SK-N-SH treated with all-trans-retinoic acid at 6 μM for 48 hours (cell line): ENCODE data around the gene MAP3K14.

ENCODE experiments used
- ARNTL ChIP-seq: fragments of 450-650 bp; formaldehyde crosslinking; IDR thresholded peaks from 2 replicates; pipeline ENCODE4 v1.5.0; 2020; ENCODE audit warnings: low read depth, mild to moderate bottlenecking, moderate library complexity, borderline replicate concordance
- CSDC2 ChIP-seq: fragments of 250-450 bp; sonication (Bioruptor Pico); IDR thresholded peaks from 2 replicates; pipeline ENCODE4 v1.5.0; 2020; ENCODE audit warnings: mild to moderate bottlenecking, moderate library complexity
- CSRNP3 ChIP-seq: fragments of 250-450 bp; sonication (Bioruptor Pico); IDR thresholded peaks from 2 replicates; pipeline ENCODE4 v1.5.1; 2021; ENCODE audit warnings: mild to moderate bottlenecking, moderate library complexity
- GLIS3 ChIP-seq: fragments of 250-450 bp; sonication (Bioruptor Pico); IDR thresholded peaks from 2 replicates; pipeline ENCODE4 v1.5.0; 2020; ENCODE audit warnings: mild to moderate bottlenecking, moderate library complexity
- OSR1 ChIP-seq: fragments of 250-450 bp; sonication (Bioruptor Pico); IDR thresholded peaks from 2 replicates; pipeline ENCODE4 v1.8.0; 2022; ENCODE audit warnings: moderate library complexity, mild to moderate bottlenecking, inconsistent platforms
- PATZ1 ChIP-seq: fragments of 250-450 bp; sonication (Bioruptor Pico); IDR thresholded peaks from 2 replicates; pipeline ENCODE4 v1.8.0; 2020; ENCODE audit warnings: mild to moderate bottlenecking, moderate library complexity, borderline replicate concordance
- RARB ChIP-seq: fragments of 250-450 bp; sonication (Bioruptor Pico); IDR thresholded peaks from 2 replicates; pipeline ENCODE4 v1.8.0; 2021; ENCODE audit warnings: mild to moderate bottlenecking, moderate library complexity
- TOX ChIP-seq: fragments of 250-450 bp; sonication (Bioruptor Pico); IDR thresholded peaks from 2 replicates; pipeline ENCODE4 v1.8.0; 2021; ENCODE audit warnings: mild to moderate bottlenecking, moderate library complexity, borderline replicate concordance
- ZFP30 ChIP-seq: fragments of 450-650 bp; formaldehyde crosslinking; IDR thresholded peaks from 2 replicates; pipeline ENCODE4 v1.5.0; 2022; ENCODE audit warnings: mild to moderate bottlenecking, moderate library complexity
- ZNF70 ChIP-seq: fragments of 450-650 bp; formaldehyde crosslinking; IDR thresholded peaks from 2 replicates; pipeline ENCODE4 v1.5.0; 2020; ENCODE audit warnings: mild to moderate bottlenecking, moderate library complexity

GRCh38 chr17:45320349-45320930, 3.6 kb upstream of the MAP3K14 start:
- TF ChIP-seq TOX (CRISPR knock-in tag) (no peak), OSR1 (CRISPR knock-in tag) (no peak), PATZ1 (CRISPR knock-in tag) (no peak), ARNTL (no peak), CSRNP3 (CRISPR knock-in tag) (no peak), GLIS3 (CRISPR knock-in tag) (no peak), CSDC2 (no peak), RARB (CRISPR knock-in tag) (no peak), ZNF70 (no peak), ZFP30 (no peak)
